ENCODE results near the gene DRD3.

Gene DRD3

DNA sequence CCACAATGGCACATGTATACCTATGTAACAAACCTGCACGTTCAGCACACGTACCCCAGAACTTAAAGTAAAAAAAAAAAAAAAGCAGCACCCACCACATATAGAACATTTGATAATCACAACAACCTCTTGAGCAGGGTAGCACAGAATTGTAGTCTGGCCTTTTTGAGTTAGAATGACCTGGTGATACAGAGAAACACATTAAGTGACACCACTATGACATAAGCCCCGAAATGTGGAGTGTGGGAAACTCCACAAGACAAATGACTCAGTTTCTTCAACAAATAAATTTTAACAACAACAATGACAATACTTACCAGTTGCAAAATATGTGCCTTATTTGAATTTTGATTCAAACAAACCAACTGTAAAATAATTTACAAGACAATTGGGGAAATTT is 46.4 kb downstream of the DRD3 start:
- DNase-seq (ENCODE audit: insufficient read length, low spot score) = no peak
- no peak for FAIRE-seq
- TF ChIP-seq POLR2A (IDR thresholded peaks at IDR 0.05; ENCODE audit: low read depth, low read length) = no peak
- TF ChIP-seq TAF1 (IDR thresholded peaks at IDR 0.05; ENCODE audit: low read depth, low read length) = no peak
- TF ChIP-seq SPI1 (IDR thresholded peaks at IDR 0.05; ENCODE audit: low read depth, low read length) = no peak
- no peak for TF ChIP-seq POLR2AphosphoS5 (IDR thresholded peaks at IDR 0.05; ENCODE audit: low read depth, low read length)
- no peak for TF ChIP-seq PAX5 (IDR thresholded peaks at IDR 0.05; ENCODE audit: insufficient read depth, low read length, severe bottlenecking)
- no peak for TF ChIP-seq POU2F2 (IDR thresholded peaks at IDR 0.05; ENCODE audit: low read depth, low read length)

DNA sequence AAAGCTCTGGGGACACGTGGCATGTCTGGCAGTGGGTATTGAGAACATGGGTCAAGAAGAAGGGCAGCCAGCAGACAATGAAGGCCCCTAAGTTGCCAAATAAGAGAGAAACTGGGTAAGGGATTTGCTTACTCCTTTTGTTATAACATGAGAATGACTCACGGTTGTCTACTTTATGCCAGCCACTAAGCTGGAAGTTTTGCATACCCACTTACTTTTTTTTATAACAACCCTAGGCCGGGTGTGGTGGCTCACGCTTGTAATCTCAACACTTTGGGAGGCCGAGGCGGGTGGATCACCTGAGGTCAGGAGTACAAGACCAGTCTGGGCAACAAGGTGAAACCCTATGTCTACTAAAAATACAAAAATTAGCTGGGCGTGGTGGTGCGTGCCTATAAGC is 50.0 kb downstream of the DRD3 start:
- TF ChIP-seq POLR2AphosphoS5 (IDR thresholded peaks at IDR 0.05; ENCODE audit: low read depth, low read length) (no peak), POLR2A (IDR thresholded peaks at IDR 0.05; ENCODE audit: low read depth, low read length) (no peak), SPI1 (IDR thresholded peaks at IDR 0.05; ENCODE audit: low read depth, low read length) (no peak), POU2F2 (IDR thresholded peaks at IDR 0.05; ENCODE audit: low read depth, low read length) (no peak), PAX5 (IDR thresholded peaks at IDR 0.05; ENCODE audit: insufficient read depth, low read length, severe bottlenecking) (no peak), TAF1 (IDR thresholded peaks at IDR 0.05; ENCODE audit: low read depth, low read length) (no peak)
- DNase-seq (ENCODE audit: insufficient read length, low spot score) (no peak), FAIRE-seq (no peak)

DNA sequence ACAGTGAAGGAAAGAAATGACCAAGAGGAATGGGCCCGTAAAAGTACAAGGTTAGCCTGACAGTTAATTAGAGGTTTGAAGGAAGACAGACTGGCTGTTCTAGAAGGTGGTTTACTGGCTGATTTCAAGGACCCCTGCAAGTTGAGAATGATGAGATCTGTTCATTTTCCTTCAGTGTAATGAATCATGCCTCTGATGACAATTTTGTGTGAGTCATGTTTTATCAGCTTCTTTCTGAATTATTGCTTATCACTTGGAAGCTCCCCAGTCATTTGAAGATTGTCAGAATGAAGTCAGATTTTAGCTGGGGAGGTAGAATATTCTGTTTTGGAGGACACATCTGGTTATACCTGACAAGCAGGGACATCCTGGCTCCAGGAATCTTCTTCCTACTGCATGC is 50.6 kb downstream of the DRD3 start:
- TF ChIP-seq POLR2A (IDR thresholded peaks at IDR 0.05; ENCODE audit: low read depth, low read length) (no peak), POU2F2 (IDR thresholded peaks at IDR 0.05; ENCODE audit: low read depth, low read length) (no peak), POLR2AphosphoS5 (IDR thresholded peaks at IDR 0.05; ENCODE audit: low read depth, low read length) (no peak), PAX5 (IDR thresholded peaks at IDR 0.05; ENCODE audit: insufficient read depth, low read length, severe bottlenecking) (no peak), SPI1 (IDR thresholded peaks at IDR 0.05; ENCODE audit: low read depth, low read length) (no peak), TAF1 (IDR thresholded peaks at IDR 0.05; ENCODE audit: low read depth, low read length) (no peak)
- FAIRE-seq = no peak

DNA sequence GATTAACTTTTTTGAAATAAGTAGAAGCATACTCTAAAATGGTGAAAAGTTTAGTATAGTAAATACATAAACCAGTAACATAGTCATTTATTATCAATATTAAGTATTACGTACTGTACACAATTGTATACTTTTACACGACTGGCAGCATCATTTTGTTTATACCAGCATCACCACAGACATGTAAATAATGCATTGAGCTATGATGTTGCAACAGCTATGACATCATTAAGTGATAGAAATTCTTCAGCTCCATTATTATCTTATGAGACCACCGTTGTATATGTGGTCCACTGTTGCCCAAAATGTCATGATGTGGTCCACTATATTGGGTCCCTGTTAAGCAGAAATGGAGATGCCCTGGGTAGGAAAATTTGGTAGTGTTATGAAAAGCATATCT is 51.3 kb downstream of the DRD3 start:
- DNase-seq (ENCODE audit: insufficient read length, low spot score) (no peak), FAIRE-seq (no peak)
- TF ChIP-seq POLR2AphosphoS5 (IDR thresholded peaks at IDR 0.05; ENCODE audit: low read depth, low read length) = no peak
- TF ChIP-seq SPI1 (IDR thresholded peaks at IDR 0.05; ENCODE audit: low read depth, low read length) = no peak
- no peak for TF ChIP-seq POLR2A (IDR thresholded peaks at IDR 0.05; ENCODE audit: low read depth, low read length)
- no peak for TF ChIP-seq POU2F2 (IDR thresholded peaks at IDR 0.05; ENCODE audit: low read depth, low read length)
- TF ChIP-seq PAX5 (IDR thresholded peaks at IDR 0.05; ENCODE audit: insufficient read depth, low read length, severe bottlenecking) = no peak
- TF ChIP-seq TAF1 (IDR thresholded peaks at IDR 0.05; ENCODE audit: low read depth, low read length) = no peak

More for the DNA sequence above, 50.6 kb downstream of the DRD3 start:
- DNase-seq (ENCODE audit: insufficient read length, low spot score) = no peak

DNA sequence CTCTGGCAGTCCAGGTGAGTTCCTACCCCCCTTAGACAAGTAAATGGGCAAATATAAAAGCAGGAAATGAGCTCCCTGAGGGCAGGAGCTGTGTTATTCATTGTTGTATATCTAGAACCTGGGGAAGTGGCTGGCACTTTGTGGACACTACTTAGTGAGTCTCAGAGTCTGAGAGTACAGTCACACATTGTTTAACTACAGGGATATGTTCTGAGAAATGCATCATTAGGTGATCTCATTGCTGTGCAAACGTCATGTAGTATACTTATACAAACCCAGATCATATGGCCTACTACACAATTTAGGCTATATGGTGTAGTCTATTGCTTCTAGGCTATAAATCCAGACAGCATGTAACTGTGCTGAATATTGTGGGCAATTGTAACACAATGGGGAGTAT is 52.4 kb downstream of the DRD3 start:
- DNase-seq (ENCODE audit: insufficient read length, low spot score) (no peak), FAIRE-seq (no peak)
- TF ChIP-seq POU2F2 (IDR thresholded peaks at IDR 0.05; ENCODE audit: low read depth, low read length) (no peak), SPI1 (IDR thresholded peaks at IDR 0.05; ENCODE audit: low read depth, low read length) (no peak)

DNA sequence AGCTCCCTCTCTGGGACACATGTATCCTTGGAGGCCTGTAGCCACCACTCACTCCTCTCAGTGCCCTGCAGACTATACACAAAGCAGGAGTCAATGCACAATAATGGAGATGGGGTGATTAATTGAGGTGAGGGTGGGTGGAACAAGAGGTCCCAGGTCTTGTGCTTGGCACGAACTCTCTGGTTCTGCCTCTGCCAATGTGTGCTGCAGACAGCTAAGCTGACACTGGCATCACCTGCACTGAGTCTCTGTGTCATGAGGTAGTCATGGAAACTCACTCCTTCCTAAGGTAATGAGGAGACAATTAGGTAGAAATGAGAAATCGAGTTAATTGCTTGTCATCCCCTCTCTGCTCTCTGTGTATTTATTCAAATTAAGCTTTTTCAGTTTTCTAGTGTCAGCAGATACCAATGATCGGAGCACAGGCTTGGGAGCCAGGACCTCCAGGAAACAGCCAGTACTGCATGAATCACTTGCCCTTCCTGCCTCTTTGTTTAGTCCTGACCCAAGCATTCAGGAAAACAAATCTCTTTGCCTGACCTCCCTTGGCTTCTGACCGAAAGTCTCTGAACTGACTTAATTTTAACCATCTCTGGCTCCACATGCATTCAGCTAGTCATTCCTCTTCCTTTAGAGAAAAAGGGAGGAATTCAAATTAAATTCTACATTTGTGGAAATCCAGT is 56.7 kb downstream of the DRD3 start:
- no peak for DNase-seq (ENCODE audit: insufficient read length, low spot score)
- FAIRE-seq = no peak
- TF ChIP-seq PAX5 (IDR thresholded peaks at IDR 0.05; ENCODE audit: insufficient read depth, low read length, severe bottlenecking) (no peak), TAF1 (IDR thresholded peaks at IDR 0.05; ENCODE audit: low read depth, low read length) (no peak), POLR2AphosphoS5 (IDR thresholded peaks at IDR 0.05; ENCODE audit: low read depth, low read length) (no peak), POLR2A (IDR thresholded peaks at IDR 0.05; ENCODE audit: low read depth, low read length) (no peak), SPI1 (IDR thresholded peaks at IDR 0.05; ENCODE audit: low read depth, low read length) (no peak), POU2F2 (IDR thresholded peaks at IDR 0.05; ENCODE audit: low read depth, low read length) (no peak)

DNA sequence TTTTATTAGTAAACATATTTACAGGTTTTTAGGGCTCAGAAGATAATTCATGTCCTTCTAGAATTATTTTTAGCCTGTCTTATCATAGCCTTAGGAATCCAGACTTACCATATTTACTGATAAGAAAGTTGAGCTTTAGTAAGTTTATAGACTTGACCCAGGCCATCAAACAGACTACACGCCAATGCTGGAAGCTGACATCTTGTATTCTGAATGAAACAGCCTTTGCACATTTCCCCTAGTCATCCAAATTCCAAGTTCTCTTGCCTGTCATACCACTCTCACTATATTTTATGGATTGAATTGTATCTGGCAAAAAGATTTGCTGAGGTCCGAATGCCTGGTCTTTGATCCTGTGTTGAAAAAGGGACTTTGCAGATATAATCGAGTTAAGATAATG is 58.6 kb downstream of the DRD3 start:
- DNase-seq (ENCODE audit: insufficient read length, low spot score) = no peak
- FAIRE-seq = no peak

DNA sequence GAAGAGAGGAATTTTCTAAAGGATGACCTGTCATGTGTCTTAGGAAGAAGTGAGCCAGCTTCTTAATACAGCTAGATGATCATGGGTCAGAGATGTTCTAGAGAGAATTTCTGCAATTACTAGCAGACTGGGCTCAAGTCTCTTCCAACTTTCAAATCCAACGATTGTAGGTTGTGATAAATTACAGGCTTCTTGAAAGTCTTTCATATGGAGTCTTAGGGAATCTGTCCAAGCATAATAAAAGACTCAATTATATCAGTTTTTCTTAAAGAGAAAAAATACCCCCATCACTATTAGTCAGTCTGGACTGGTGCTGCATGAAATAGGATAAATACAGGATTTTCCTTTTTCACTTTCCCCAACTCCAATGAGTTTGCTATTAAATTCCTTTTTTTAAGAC is 59.1 kb downstream of the DRD3 start:
- TF ChIP-seq POLR2A (IDR thresholded peaks at IDR 0.05; ENCODE audit: low read depth, low read length) (no peak), POU2F2 (IDR thresholded peaks at IDR 0.05; ENCODE audit: low read depth, low read length) (no peak), POLR2AphosphoS5 (IDR thresholded peaks at IDR 0.05; ENCODE audit: low read depth, low read length) (no peak), TAF1 (IDR thresholded peaks at IDR 0.05; ENCODE audit: low read depth, low read length) (no peak)
- no peak for FAIRE-seq
- DNase-seq (ENCODE audit: insufficient read length, low spot score) = no peak

More for the DNA sequence above, 58.6 kb downstream of the DRD3 start:
- TF ChIP-seq PAX5 (IDR thresholded peaks at IDR 0.05; ENCODE audit: insufficient read depth, low read length, severe bottlenecking) (no peak), SPI1 (IDR thresholded peaks at IDR 0.05; ENCODE audit: low read depth, low read length) (no peak), POU2F2 (IDR thresholded peaks at IDR 0.05; ENCODE audit: low read depth, low read length) (no peak), POLR2AphosphoS5 (IDR thresholded peaks at IDR 0.05; ENCODE audit: low read depth, low read length) (no peak), TAF1 (IDR thresholded peaks at IDR 0.05; ENCODE audit: low read depth, low read length) (no peak)

DNA sequence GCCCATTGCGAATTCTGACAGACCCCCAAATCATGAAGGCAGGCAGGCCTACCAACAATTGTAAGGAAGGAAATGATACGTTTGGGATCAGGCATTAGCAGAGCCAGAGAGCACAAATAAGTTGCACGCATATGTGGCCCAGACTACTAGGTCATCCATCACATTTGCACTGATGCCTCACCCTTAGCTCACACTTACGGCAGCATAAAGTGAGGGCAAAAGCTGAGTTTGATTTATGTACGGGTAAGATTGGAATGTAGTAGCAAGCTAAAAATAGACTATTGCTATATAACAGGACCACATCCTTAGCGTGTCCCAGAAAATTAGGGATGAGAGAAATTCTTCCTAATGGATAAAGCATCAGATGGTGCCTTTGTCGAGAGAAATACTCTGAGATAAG is 63.7 kb downstream of the DRD3 start:
- TF ChIP-seq POLR2A (IDR thresholded peaks at IDR 0.05; ENCODE audit: low read depth, low read length) = no peak
- no peak for TF ChIP-seq TAF1 (IDR thresholded peaks at IDR 0.05; ENCODE audit: low read depth, low read length)
- TF ChIP-seq POLR2AphosphoS5 (IDR thresholded peaks at IDR 0.05; ENCODE audit: low read depth, low read length) = no peak
- TF ChIP-seq SPI1 (IDR thresholded peaks at IDR 0.05; ENCODE audit: low read depth, low read length) = no peak
- no peak for TF ChIP-seq POU2F2 (IDR thresholded peaks at IDR 0.05; ENCODE audit: low read depth, low read length)
- TF ChIP-seq PAX5 (IDR thresholded peaks at IDR 0.05; ENCODE audit: insufficient read depth, low read length, severe bottlenecking) = no peak
- DNase-seq (ENCODE audit: insufficient read length, low spot score) (no peak), FAIRE-seq (no peak)

DNA sequence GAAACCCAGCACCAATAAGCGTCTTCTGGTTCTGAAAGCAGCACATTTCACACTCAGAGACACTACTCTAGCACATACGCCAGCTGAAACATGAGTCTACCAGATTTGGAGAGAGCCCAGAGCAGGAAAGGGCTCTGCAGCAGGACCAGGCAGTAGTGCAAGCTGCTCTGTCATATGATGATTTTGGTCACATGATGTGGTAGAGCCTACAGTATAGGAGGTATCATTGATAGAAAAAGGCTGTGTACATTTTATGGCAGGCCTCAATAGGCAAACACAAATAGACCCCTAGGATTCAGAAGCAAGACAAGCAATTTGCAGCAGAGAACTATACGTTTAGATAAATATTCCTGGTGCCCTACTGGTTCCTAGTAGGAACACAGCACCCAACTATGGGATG is 64.1 kb downstream of the DRD3 start:
- DNase-seq (ENCODE audit: insufficient read length, low spot score) = no peak
- FAIRE-seq = no peak
- TF ChIP-seq POU2F2 (IDR thresholded peaks at IDR 0.05; ENCODE audit: low read depth, low read length) = no peak
- no peak for TF ChIP-seq PAX5 (IDR thresholded peaks at IDR 0.05; ENCODE audit: insufficient read depth, low read length, severe bottlenecking)
- TF ChIP-seq POLR2A (IDR thresholded peaks at IDR 0.05; ENCODE audit: low read depth, low read length) = no peak
- no peak for TF ChIP-seq POLR2AphosphoS5 (IDR thresholded peaks at IDR 0.05; ENCODE audit: low read depth, low read length)
- no peak for TF ChIP-seq SPI1 (IDR thresholded peaks at IDR 0.05; ENCODE audit: low read depth, low read length)
- TF ChIP-seq TAF1 (IDR thresholded peaks at IDR 0.05; ENCODE audit: low read depth, low read length) = no peak
